GM18507 (cell line): ENCODE results near the gene CSH2.

ENCODE experiments used
- DNase-seq: peaks from one replicate; pipeline ENCODE4 v3.0.0; 2011; ENCODE audit warnings: low read depth; ENCODE audit not compliant: insufficient read length; ENCODE audit errors: extremely low spot score
- FAIRE-seq: peaks from 2 replicates; lab custom pipeline; 2011; peaks lifted over from hg19 to GRCh38; lab: Jason Lieb, UNC

Gene CSH2

DNA sequence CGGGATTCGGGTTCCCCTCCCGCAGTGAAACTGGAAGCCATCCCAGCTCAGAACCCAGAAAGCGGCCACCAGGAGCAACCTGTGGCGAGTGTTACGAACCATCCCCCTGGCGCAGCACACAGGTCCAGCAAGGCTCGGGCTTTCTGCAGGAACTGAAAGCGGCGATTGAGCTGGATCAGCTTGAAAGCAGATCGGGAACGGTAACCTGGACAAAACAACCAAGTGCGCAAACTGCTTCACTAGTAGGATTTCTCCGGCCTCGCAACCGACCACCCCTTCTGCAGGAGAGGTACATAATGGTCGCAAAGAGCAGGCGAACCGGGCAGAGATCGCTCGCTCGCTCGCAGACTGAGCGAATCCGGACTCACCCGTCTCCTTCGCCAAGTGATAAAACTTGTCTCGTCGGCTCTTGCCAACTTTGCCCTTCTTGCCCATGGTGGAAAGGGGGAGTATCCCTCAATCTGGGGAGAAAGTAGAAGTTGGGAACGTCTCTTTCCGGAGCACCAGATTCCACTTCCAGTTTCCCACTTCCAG lies 46.9 kb downstream of the CSH2 start:
- DNase-seq = no peak
- no peak for FAIRE-seq

GRCh38 chr17:63824362-63824761 lies 49.1 kb downstream of the CSH2 start:
- DNase-seq (no peak), FAIRE-seq (no peak)

DNA sequence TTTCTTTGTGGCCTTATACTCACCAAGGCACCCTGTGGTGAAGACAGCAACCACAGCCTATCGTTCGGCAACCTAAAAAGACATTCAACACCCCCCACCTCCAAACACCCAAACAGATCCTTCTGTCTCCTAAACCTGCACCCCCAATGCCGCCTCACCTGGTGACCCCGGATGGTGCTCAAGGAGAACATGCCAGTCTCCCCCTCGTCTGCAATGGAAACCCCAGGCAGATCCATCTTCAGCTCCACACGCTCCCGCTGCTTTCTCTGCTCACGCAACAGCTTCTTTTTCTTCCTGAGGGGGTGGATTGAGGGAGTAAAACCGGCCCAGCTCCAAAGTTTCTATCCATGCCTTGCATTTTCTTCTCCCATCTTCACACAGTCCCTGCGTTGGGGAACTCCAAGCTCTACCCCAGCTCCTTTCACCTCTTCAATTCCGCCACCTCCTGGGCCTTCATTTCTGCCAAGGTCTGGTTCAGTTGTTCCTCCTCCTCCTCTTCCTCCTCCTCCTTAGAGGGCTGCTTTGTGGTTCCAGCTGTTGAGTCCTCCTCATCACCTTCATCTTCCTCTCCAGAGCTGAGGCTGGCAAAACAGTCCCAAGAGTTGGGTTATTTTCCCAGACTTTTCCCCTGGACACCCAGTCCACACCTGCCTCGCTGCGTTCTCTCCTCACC lies 49.7 kb downstream of the CSH2 start:
- DNase-seq = no peak
- no peak for FAIRE-seq

GRCh38 chr17:63822537-63822936 lies 50.9 kb downstream of the CSH2 start:
- DNase-seq = no peak
- FAIRE-seq = no peak
